Measurements from ENCODE around the gene RBM4B.

- peak; percentile 92 for TF ChIP-seq POLR2AphosphoS5 (IDR thresholded peaks at IDR 0.05)
- peak in 1 of 4 experiments; percentile 7 for TF ChIP-seq CTCF (IDR thresholded peaks at IDR 0.05)
Observed at GRCh38 chr11:66677599-66678375, at the start of gene RBM4B.

All from prostate gland (tissue), 2 donors.